H1 (cell line): ENCODE data around the gene SLIT3.

ENCODE experiments used
- ASH2L ChIP-seq: fragments of 200-600, 300-600 bp; sonication (generic); IDR thresholded peaks from one replicate; pipeline ENCODE4 v1.7.1; 2017; ENCODE audit warnings: low read length
- CEBPB ChIP-seq: IDR thresholded peaks from 2 replicates; pipeline ENCODE4 v1.6.1; 2012; ENCODE audit warnings: low read depth, low read length
- CTCF ChIP-seq, 3 experiments: IDR thresholded peaks; 1 replicate in 2 of 3; 2 replicates in 1 of 3; pipeline versions ENCODE4 v1.5.1 to v1.6.1; 2011; ENCODE audit warnings: low read length in 3 of 3, mild to moderate bottlenecking in 3 of 3, inconsistent platforms in 2 of 3, low read depth in 1 of 3, moderate library complexity in 1 of 3; ENCODE audit not compliant: insufficient read depth in 1 of 3; ENCODE audit errors: control extremely low read depth in 1 of 3
- EGR1 ChIP-seq: IDR thresholded peaks from 2 replicates; pipeline ENCODE4 v1.6.1; 2011; ENCODE audit warnings: low read depth, low read length, borderline replicate concordance
- EZH2 ChIP-seq: fragments of 200-600 bp; sonication (generic); IDR thresholded peaks from 2 replicates; pipeline ENCODE4 v1.7.1; 2012; ENCODE audit warnings: low read depth, mild to moderate bottlenecking, moderate library complexity, low read length, inconsistent platforms; ENCODE audit not compliant: severe bottlenecking
- FOSL1 ChIP-seq: IDR thresholded peaks from 2 replicates; pipeline ENCODE4 v1.6.1; 2011; ENCODE audit warnings: mild to moderate bottlenecking, low read depth, low read length, moderate library complexity; ENCODE audit not compliant: insufficient read depth
- HDAC6 ChIP-seq: IDR thresholded peaks from one replicate; pipeline ENCODE4 v1.7.1; 2012; ENCODE audit warnings: low read depth, mild to moderate bottlenecking, inconsistent platforms, low read length, moderate library complexity
- NRF1 ChIP-seq: IDR thresholded peaks from 2 replicates; pipeline ENCODE4 v1.6.1; 2011; ENCODE audit warnings: mild to moderate bottlenecking, low read depth, low read length, improper control_type of control experiment
- POLR2A ChIP-seq, 2 experiments: IDR thresholded peaks; 1 replicate in 1 of 2; 2 replicates in 1 of 2; pipeline ENCODE4 v1.6.1; 2011; ENCODE audit warnings: low read depth in 2 of 2, low read length in 2 of 2, mild to moderate bottlenecking in 2 of 2; ENCODE audit errors: control extremely low read depth in 1 of 2
- RAD21 ChIP-seq, 2 experiments: IDR thresholded peaks in 1 of 2; conservative IDR thresholded peaks in 1 of 2; 2 replicates each; pipeline ENCODE4 v1.6.1; 2011; ENCODE audit warnings: low read depth in 2 of 2, low read length in 2 of 2, improper control_type of control experiment in 1 of 2, inconsistent platforms in 1 of 2, mild to moderate bottlenecking in 1 of 2, moderate library complexity in 1 of 2
- RXRA ChIP-seq: IDR thresholded peaks from 2 replicates; pipeline ENCODE4 v1.6.1; 2011; ENCODE audit warnings: low read depth, mild to moderate bottlenecking, low read length, moderate library complexity; ENCODE audit not compliant: insufficient read depth
- SAP30 ChIP-seq: fragments of 300-600 bp; sonication (generic); IDR thresholded peaks from 2 replicates; pipeline ENCODE4 v1.7.1; 2012; ENCODE audit warnings: low read length, moderate library complexity, mild to moderate bottlenecking, inconsistent platforms; ENCODE audit not compliant: insufficient read depth, insufficient replicate concordance
- USF2 ChIP-seq: IDR thresholded peaks from 2 replicates; pipeline ENCODE4 v1.6.1; 2011; ENCODE audit warnings: low read length, improper control_type of control experiment
- YY1 ChIP-seq: IDR thresholded peaks from 2 replicates; pipeline ENCODE4 v1.6.1; 2011; ENCODE audit warnings: low read depth, mild to moderate bottlenecking, low read length

GRCh38 chr5:168660691-168661090 is 640.2 kb downstream of the SLIT3 start:
- no peak for TF ChIP-seq CTCF (IDR thresholded peaks at IDR 0.05; ENCODE audit: control extremely low read depth in 1 of 3, insufficient read depth in 1 of 3, low read depth in 1 of 3, low read length in 3 of 3)
- no peak for TF ChIP-seq USF2
- TF ChIP-seq YY1 = no peak
- no peak for TF ChIP-seq NRF1
- no peak for TF ChIP-seq EZH2
- TF ChIP-seq RAD21 (IDR thresholded peaks at IDR 0.05 in 1 of 2, conservative IDR thresholded peaks at IDR 0.05 in 1 of 2; ENCODE audit: low read depth in 2 of 2, low read length in 2 of 2) = no peak
- no peak for TF ChIP-seq HDAC6
- TF ChIP-seq RXRA = no peak
- TF ChIP-seq FOSL1 = no peak
- TF ChIP-seq ASH2L = no peak
- TF ChIP-seq CEBPB = no peak
- no peak for TF ChIP-seq SAP30
- TF ChIP-seq EGR1 = no peak
- TF ChIP-seq POLR2A (IDR thresholded peaks at IDR 0.05; ENCODE audit: control extremely low read depth in 1 of 2, low read depth in 2 of 2, low read length in 2 of 2) = no peak
